Activated CD4-positive, alpha-beta T cell treated with anti-CD3 and anti-CD28 coated beads, Interleukin-2, amount 50 U/mL, for 24 hours (primary cell): ENCODE measurements around the gene PUSL1.

Experiments
- DNase-seq, 2 donors: peaks; one replicate each; pipeline ENCODE4 v3.0.0-alpha.2; 2020; ENCODE audit warnings: low read depth in 1 of 2, low spot score in 1 of 2

The PUSL1 gene

DNA sequence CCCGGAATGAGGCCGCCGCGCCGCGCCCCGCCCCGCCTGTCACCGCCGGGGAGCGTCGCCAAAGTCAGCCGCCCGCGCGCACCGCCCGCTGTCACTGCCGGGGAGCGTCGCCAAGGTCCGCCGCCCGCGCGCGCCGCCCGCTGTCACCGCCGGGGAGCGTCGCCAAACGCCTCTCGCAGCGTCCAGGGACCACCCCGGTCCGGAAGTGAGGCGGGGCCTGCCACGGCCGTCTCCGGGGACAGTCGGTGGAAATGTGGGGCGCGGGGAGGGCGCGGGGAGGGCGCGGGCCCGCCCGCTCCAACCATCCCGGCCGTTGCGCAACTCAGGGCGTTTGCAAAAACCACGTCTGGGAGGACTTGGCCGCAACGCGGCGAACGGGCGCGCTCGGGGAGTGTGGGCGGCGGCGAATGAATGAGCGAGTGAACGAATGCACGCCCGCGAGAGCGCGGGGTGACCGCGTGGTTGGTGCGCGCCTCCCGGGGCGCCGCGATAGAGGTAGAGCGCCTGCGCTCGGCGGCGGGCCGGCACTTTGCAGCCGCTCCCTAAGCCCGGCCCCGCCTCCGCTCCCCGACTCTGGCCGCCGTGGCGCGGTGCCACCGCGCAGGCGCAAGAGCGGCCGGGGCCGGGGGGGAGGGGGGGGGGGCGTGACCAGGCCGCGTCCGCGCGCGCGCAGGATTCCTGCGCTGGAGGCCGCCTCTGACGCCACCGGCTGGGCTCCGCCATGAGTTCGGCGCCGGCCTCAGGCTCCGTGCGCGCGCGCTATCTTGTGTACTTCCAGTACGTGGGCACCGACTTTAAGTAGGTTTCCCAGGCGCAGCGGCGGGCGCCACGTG lies at the start of gene PUSL1, which contains the start of gene ACAP3:
Gene PUSL1 (plus strand): TSS at position 675 of the 833 bp plus-strand sequence. CDS start 47 bp downstream, at position 722.
Gene ACAP3 (minus strand): TSS at position 8 of the 833 bp plus-strand sequence. CDS start 115 bp downstream, outside the sequence.
- DNase-seq: peak; percentile 77 to 79

GRCh38 chr1:1259119-1259488 lies 49.3 kb upstream of the PUSL1 start:
- DNase-seq: no peak

- DNase-seq: no peak
Observed at GRCh38 chr1:1259540-1259939, 48.9 kb upstream of the PUSL1 start.

GRCh38 chr1:1259951-1260600 lies 48.3 kb upstream of the PUSL1 start:
- no peak for DNase-seq

GRCh38 chr1:1260843-1261560 lies 47.4 kb upstream of the PUSL1 start:
- DNase-seq: no peak

DNA sequence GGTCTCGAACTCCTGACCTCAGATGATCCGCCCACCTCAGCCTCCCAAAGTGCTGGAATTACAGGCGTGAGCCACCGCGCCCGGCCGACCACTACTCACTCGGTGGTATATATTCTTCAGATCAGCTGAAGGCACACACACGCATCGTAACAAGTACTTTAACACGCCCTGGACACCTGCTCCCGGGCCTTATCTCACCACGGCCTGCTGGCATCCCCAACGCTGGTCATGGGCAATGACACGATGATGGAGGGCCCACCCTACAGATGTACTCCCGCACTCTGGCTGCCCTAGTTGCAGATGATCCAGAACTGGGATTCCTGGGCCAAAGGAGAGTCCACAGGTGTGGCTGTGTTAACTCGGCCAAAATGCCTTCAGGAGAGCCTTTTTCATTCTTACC lies 46.3 kb upstream of the PUSL1 start:
- DNase-seq: no peak

GRCh38 chr1:1262758-1263157 lies 45.6 kb upstream of the PUSL1 start:
- DNase-seq: no peak

- no peak for DNase-seq
Observed at GRCh38 chr1:1264026-1264425, 44.4 kb upstream of the PUSL1 start.

DNA sequence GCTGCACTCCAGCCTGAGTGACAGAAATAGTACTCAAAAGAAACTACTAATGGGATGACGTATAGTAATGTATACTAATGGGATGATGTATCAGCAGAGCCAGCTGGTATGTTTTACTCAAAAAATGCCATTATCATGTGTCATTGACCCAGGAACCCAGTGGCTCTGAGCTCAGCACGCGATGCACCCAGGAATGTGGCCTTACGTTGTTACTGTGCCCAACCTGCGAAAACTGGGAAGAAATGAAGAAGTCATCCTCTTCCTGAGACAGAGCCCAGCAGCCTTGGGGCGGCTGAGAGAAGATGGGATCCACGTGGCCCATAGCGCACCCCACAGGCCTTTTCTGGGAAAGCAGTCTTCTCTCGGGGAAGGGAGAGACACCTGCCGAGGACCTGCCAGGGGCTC lies 43.5 kb upstream of the PUSL1 start:
- DNase-seq: no peak

DNA sequence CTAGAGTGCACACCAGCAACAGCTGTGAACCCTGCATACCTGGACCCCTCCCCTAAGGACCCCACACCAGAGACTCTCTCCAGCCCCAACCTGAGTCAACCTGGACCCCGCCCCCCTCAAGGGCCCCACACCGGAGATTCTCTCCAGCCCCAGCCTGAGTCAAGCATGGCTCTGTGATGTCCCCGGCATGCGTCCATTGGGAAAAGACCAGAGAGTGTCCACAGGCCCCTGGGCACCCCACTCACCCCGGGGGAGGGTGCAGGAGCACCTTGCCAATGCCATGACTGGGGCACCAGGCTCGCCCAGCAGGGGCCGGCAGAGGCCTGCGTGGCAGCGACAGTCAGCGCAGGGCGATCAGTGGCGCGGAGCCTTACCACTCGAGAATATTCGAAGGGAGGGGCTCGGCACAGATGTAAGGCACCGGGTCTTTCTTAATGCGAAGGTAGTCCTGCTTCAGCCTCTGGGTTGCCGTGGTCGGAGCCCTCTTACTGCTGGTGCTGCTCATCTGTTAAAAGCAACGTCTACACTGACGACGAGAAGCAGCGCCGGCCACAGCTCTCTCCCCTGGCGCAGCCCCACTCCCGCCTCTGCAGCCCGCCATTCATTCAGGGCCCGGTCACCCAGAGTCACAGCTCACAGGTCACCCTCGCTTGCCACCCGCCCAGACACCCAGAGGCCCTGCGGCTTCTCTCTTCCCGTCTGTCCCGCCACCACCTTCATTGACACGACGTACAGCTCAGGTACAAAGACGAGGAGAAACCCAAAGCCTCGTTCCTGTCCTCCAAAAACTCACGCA lies 40.7 kb upstream of the PUSL1 start:
- no peak for DNase-seq

GRCh38 chr1:1268284-1268682 lies 40.1 kb upstream of the PUSL1 start:
- DNase-seq: no peak

DNA sequence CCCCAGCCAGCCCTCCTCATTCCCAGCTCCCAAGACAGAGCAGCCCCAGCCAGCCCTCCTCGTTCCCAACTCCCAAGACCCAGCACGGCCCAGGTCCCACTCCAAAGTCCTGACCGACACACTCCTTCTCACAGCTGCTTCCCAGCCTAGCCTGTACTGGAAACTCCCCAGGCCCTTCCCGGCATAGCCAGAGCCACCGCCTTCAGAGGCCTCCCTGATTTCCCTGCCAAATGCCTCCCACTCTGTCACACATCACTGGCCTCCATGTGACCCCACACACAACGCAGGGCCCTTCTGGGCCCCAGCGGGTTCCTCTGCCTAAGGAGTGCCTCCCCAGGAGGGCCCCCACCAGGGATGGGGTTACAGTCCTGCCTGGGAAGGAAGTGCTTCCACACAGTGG lies 37.6 kb upstream of the PUSL1 start:
- no peak for DNase-seq

DNA sequence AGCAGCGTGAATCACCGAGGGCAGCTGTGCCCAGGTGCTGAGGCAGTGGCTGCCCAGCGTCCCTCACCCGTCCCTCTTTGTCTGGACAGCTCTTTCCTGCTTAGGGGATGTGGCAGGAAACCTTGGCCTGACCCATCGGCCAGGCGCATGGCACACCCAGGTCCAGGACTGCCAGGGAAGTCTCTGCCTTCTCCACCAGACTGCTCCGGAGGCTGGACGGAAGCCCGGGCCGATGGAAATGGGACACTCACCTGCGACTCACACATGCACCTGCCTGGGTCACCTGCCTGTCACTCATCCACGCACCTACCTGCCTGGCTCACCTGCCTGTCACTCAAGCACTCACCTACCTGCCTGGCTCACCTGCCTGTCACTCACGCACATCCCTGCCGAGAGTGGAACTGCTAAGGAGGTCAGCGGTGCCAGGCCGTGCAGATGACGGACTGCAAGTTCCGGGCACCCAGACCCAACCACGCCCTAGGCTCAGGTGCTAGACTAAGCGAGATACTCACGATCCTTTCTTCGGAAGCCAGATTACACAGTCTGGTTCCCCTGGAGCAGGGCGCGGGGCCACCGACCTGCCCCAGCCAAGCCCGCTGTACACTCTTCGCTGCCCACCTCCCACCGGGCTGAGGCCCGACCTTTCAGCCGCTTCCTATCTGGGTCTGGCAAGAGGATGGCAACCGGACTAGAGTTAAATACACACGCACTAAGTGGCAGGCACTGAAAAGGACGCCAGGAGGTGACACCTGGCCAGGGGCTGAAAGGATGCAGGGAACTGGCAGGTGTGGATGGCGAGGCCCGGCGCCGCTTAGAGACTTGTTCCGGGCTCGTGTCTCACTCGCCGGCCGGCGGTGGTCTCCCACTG lies 35.8 kb upstream of the PUSL1 start:
- no peak for DNase-seq

- no peak for DNase-seq
Observed at GRCh38 chr1:1273209-1273511, 35.2 kb upstream of the PUSL1 start.

DNA sequence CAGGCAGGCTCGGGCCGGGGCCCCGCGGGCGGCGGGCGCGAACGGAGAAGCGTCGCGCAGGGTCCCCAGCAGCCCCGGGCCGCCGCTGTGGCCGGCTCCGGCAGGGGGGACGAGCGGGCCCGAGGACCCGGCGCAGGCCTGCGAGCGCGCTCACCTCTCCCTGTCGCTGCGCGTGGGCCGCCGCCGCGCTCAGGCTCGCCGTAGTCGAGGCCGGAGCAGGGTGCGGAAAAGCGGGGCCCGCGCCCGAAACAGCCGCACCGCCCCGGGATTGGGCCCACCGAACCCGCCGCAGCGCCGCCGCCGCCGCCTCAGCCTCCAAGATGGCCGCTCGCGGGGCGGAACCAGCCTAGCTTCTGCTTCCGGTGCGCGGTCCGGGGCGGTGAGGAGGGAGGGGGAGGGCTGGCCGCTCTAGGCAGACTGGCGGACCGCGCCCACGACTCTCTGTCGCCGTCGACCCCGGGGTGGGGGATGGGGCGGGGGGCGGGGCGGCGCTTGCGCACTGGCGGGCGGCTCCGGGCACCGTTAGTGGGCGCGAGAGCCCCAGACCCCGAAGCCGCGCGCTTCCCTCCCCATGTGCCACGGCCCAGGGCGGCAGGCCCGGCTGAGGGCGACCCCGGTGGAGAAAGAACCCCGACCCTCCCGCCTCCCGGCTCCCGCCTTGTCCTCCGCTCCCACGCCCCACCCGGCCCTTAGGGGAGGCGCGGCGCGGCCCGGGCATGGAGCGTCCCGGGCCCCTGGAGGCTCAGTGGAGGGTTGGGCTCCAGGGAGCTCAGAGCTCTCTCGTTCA lies 34.7 kb upstream of the PUSL1 start, which contains the start of gene UBE2J2:
Gene UBE2J2 (minus strand): TSS at position 343 of the 787 bp plus-strand sequence. CDS start 5,862 bp downstream, outside the sequence.
- peak; percentile 84 to 92 for DNase-seq

DNA sequence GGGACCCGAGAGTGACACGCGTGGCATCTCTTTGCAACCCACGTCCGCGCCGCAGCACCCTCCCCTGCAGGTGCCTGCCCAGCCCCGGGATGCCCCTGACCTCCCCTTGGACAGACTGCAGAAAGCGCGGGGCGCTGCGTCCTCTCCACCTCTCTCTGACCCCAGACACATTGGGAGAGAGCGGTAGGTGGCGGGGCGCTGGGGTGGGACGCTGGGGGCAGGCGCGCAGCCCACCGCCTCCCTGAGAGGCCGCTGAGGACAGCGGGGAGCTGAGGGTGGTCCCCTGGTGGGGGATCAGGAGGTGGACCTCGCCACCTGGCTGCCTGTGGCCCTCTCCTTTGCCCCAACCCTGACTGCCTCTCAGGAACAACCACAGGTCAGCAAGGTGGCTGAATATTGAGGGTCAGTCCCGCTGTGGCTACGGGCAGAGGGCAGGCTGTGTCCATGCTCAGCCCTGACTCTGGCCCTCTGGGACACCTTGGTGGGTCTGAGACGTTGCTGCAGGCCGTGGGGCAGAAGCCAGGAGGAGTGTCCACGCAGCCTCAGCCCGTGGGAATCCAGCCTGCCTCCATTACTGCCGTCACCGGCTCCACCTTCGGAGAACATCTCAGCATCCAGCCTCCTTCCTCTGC lies 34.0 kb upstream of the PUSL1 start:
- DNase-seq: no peak

DNA sequence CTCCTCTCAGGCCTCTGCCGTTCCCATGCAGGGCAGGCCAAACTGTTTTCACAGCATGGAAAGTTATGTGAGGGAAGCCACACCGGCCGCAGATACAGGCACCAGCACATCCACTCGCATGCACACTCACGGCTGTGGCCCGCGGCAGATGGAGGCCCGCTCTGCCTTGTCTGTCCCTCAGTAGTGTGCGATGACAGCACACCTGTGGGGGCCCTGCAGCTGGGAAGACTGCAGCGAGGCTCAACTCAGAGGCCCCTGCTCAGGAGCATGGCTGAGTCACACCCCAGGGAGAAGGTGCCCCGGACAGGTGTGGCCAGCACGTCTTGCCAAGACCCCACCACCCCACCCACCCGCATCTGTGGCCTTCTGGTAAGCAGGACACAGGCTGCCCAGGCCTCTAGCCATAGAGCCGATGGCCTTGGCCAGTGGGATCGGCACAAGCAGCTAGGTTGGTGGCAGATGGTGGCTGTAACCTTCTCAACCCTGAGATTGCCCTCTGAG lies 33.4 kb upstream of the PUSL1 start:
- DNase-seq: no peak

- DNase-seq: no peak
Observed at GRCh38 chr1:1275836-1276235, 32.6 kb upstream of the PUSL1 start.

- DNase-seq: no peak
Observed at GRCh38 chr1:1278620-1279019, 29.8 kb upstream of the PUSL1 start.
